ENCODE data around the gene PLD5.
"Not testable (repeated sequence)": the region's sequence is repeated elsewhere in the genome, so short reads cannot be mapped to it uniquely, and the experiment has no call there.

The PLD5 gene

GRCh38 chr1:242065813-242066212 lies 458.7 kb downstream of the PLD5 start:
- no peak for DNase-seq (ENCODE audit: low read depth in 1 of 2, low spot score in 1 of 2)

- DNase-seq (ENCODE audit: low read depth in 1 of 2, low spot score in 1 of 2), result no peak
These were observed 462.2 kb downstream of the PLD5 start for GRCh38 chr1:242062271-242062670.

GRCh38 chr1:242059976-242060375 lies 464.5 kb downstream of the PLD5 start:
- DNase-seq (ENCODE audit: low read depth in 1 of 2, low spot score in 1 of 2), result no peak

- not testable (repeated sequence) for DNase-seq (ENCODE audit: low read depth in 1 of 2, low spot score in 1 of 2)
These were observed 465.9 kb downstream of the PLD5 start for GRCh38 chr1:242058582-242058981.

GRCh38 chr1:242058181-242058580 lies 466.3 kb downstream of the PLD5 start:
- not testable (repeated sequence) for DNase-seq (ENCODE audit: low read depth in 1 of 2, low spot score in 1 of 2)

- no peak for DNase-seq (ENCODE audit: low read depth in 1 of 2, low spot score in 1 of 2)
These were observed 466.8 kb downstream of the PLD5 start for GRCh38 chr1:242057745-242058115.

GRCh38 chr1:242056988-242057744 lies 467.3 kb downstream of the PLD5 start:
- DNase-seq (ENCODE audit: low read depth in 1 of 2, low spot score in 1 of 2), result no peak

GRCh38 chr1:242055749-242056320 lies 468.7 kb downstream of the PLD5 start:
- no peak for DNase-seq (ENCODE audit: low read depth in 1 of 2, low spot score in 1 of 2)

- DNase-seq (ENCODE audit: low read depth in 1 of 2, low spot score in 1 of 2), result no peak
These were observed 481.3 kb downstream of the PLD5 start for GRCh38 chr1:242043165-242043564.

- DNase-seq (ENCODE audit: low read depth in 1 of 2, low spot score in 1 of 2), result no peak
These were observed 490.1 kb downstream of the PLD5 start for GRCh38 chr1:242034392-242034791.

GRCh38 chr1:242033447-242033846 lies 491.1 kb downstream of the PLD5 start:
- no peak for DNase-seq (ENCODE audit: low read depth in 1 of 2, low spot score in 1 of 2)

Data from activated CD4-positive, alpha-beta T cell treated with anti-CD3 and anti-CD28 coated beads, Interleukin-2, amount 50 U/mL, for 24 hours (primary cell).